ENCODE measurements around the gene ATF7. TPM values are rescaled to one million over a fixed set of nuclear protein-coding genes. Genes with fewer than 3 reads are reported as not detected.

ATF7 gene
- total and polyA plus RNA-seq, 2 of the 13 experiments (the other 11 are each of a cell fraction or from before 2014, with no cell fraction given), result 9.6 to 16.2 TPM

GRCh38 chr12:53588123-53588522 lies 38.1 kb downstream of the ATF7 start (continued):
- TF ChIP-seq HBP1 (CRISPR knock-in tag; IDR thresholded peaks at IDR 0.05; ENCODE audit: low read depth), result no peak
- no peak for TF ChIP-seq ZBTB25 (CRISPR knock-in tag; IDR thresholded peaks at IDR 0.05)
- TF ChIP-seq RFXANK (CRISPR knock-in tag; IDR thresholded peaks at IDR 0.05), result no peak
- TF ChIP-seq ZNF782 (CRISPR knock-in tag; IDR thresholded peaks at IDR 0.05; ENCODE audit: borderline replicate concordance), result no peak
- TF ChIP-seq ATF7 (IDR thresholded peaks at IDR 0.05), result no peak
- no peak for TF ChIP-seq ATF7 (CRISPR knock-in tag; IDR thresholded peaks at IDR 0.05)
- TF ChIP-seq NR2F6 (IDR thresholded peaks at IDR 0.05), result no peak
- TF ChIP-seq NR2F6 (CRISPR knock-in tag; IDR thresholded peaks at IDR 0.05), result no peak

- ChIA-PET CTCF (ENCODE audit: low intra/inter-chr PET ratio, low total read pairs) (no interaction called here), POLR2A (no interaction called here)
- H3K4me2 ChIP-seq (ENCODE audit: low read depth, low read length), result no peak overlapping the region
- H3K36me3 ChIP-seq (replicated peaks in 1 of 2; ENCODE audit: control insufficient read depth in 1 of 2, insufficient read depth in 2 of 2, low read length in 2 of 2), result peaks cover 0 to 2% of the 10 kb centered on the region in 2 experiments; a peak in 1 of 5 replicates
- FAIRE-seq (no peak), ATAC-seq (no peak), DNase-seq (ENCODE audit: low spot score) (no peak)
- H3K27ac ChIP-seq (ENCODE audit: extremely low read length, insufficient read depth, low read length), result no peak overlapping the region
- H4K20me1 ChIP-seq (ENCODE audit: insufficient read depth, low read length), result no peaks in the 10 kb centered on the region
- H3K9ac ChIP-seq (ENCODE audit: insufficient read depth, low read depth, low read length), result no peak overlapping the region
- 94% methylated on average over 8 of the region's 8 CpGs for WGBS (ENCODE audit: low lambda C conversion rate)
- H3K4me1 ChIP-seq (ENCODE audit: insufficient read depth, low read length), result peaks cover 17% of the 10 kb centered on the region
- no peak overlapping the region for H2AFZ ChIP-seq (ENCODE audit: low read length)
- no TSS peak for BruUV-seq (replicated peaks)
- no peaks in the 10 kb centered on the region for H3K9me3 ChIP-seq (ENCODE audit: low read length)
- no peak overlapping the region for H3K4me3 ChIP-seq (replicated peaks in 1 of 3; ENCODE audit: insufficient read depth in 1 of 3, low read depth in 2 of 3, low read length in 3 of 3)
- intact Hi-C loops (cut with micrococcal nuclease; ENCODE audit: unreplicated experiment) (no loop called here), in situ Hi-C loops (cut with HindIII; ENCODE audit: extremely low pct_ligation_motif_present, low pct_unique_long_range_greater_than_20kb) (no loop called here)
- no peaks in the 10 kb centered on the region for H3K27me3 ChIP-seq (ENCODE audit: control insufficient read depth in 1 of 2, insufficient read depth in 2 of 2, low read length in 2 of 2)
- H3K79me2 ChIP-seq (ENCODE audit: insufficient read depth, low read length), result no peaks in the 10 kb centered on the region
- TF ChIP-seq STAT6 (CRISPR knock-in tag; IDR thresholded peaks at IDR 0.05; ENCODE audit: borderline replicate concordance) (no peak), ZHX2 (IDR thresholded peaks at IDR 0.05; ENCODE audit: low read depth) (no peak), ZHX2 (CRISPR knock-in tag; IDR thresholded peaks at IDR 0.05; ENCODE audit: borderline replicate concordance) (no peak), TSC22D2 (CRISPR knock-in tag; IDR thresholded peaks at IDR 0.05; ENCODE audit: borderline replicate concordance) (no peak), FOXA3 (CRISPR knock-in tag; IDR thresholded peaks at IDR 0.05) (no peak), AKAP8 (CRISPR knock-in tag; IDR thresholded peaks at IDR 0.05) (no peak)
Observed at GRCh38 chr12:53586745-53587144, 39.4 kb downstream of the ATF7 start.

All from HepG2 (cell line).